GM12878 (cell line): Measurements from ENCODE around the gene MX1. TPM values are rescaled to one million over a fixed set of nuclear protein-coding genes. Genes with fewer than 3 reads are reported as not detected.

Source experiments
- BCL11A ChIP-seq: IDR thresholded peaks from 2 replicates; pipeline ENCODE4 v1.6.1; 2011; ENCODE audit warnings: low read depth, low read length
- CREM ChIP-seq: IDR thresholded peaks from 2 replicates; pipeline ENCODE4 v1.6.1; 2014; ENCODE audit warnings: antibody characterized with exemption, low read depth
- CUX1 ChIP-seq: IDR thresholded peaks from 2 replicates; pipeline ENCODE4 v1.6.1; 2012; ENCODE audit warnings: improper control_type of control experiment, low read depth, low read length; ENCODE audit not compliant: insufficient replicate concordance
- ESRRA ChIP-seq: IDR thresholded peaks from 2 replicates; pipeline ENCODE4 v1.6.1; 2012; ENCODE audit warnings: mild to moderate bottlenecking, low read length, improper control_type of control experiment
- HSF1 ChIP-seq: fragments of 150-350 bp; IDR thresholded peaks from 2 replicates; pipeline ENCODE4 v1.6.1; 2014; ENCODE audit warnings: mild to moderate bottlenecking, low read depth, low read length
- LARP7 ChIP-seq: fragments of 450-650 bp; IDR thresholded peaks from 2 replicates; pipeline ENCODE4 v1.6.1; 2017; ENCODE audit warnings: mild to moderate bottlenecking
- PML ChIP-seq: IDR thresholded peaks from 2 replicates; pipeline ENCODE4 v1.6.1; 2012; ENCODE audit warnings: low read length, inconsistent platforms
- SREBF2 ChIP-seq: IDR thresholded peaks from 2 replicates; pipeline ENCODE4 v1.6.1; 2012; ENCODE audit warnings: mild to moderate bottlenecking, low read length
- STAT1 ChIP-seq: fragments of 450-650 bp; conservative IDR thresholded peaks from 2 replicates; pipeline ENCODE4 v1.6.1; 2014; ENCODE audit warnings: antibody characterized with exemption, mild to moderate bottlenecking
- SUPT20H ChIP-seq: IDR thresholded peaks from 2 replicates; pipeline ENCODE4 v1.6.1; 2011; ENCODE audit warnings: low read depth, mild to moderate bottlenecking, low read length, moderate library complexity, borderline replicate concordance; ENCODE audit not compliant: control insufficient read depth
- TCF3 ChIP-seq: IDR thresholded peaks from 2 replicates; pipeline ENCODE4 v1.6.1; 2012; ENCODE audit warnings: low read depth, mild to moderate bottlenecking, low read length, borderline replicate concordance; ENCODE audit not compliant: insufficient read depth
- YBX1 ChIP-seq: fragments of 450-650 bp; IDR thresholded peaks from 2 replicates; pipeline ENCODE4 v1.6.1; 2016; ENCODE audit warnings: antibody characterized with exemption
- polyA plus RNA-seq, 11 experiments: library from polyadenylated mRNA; depleted of rRNA in 4 of 11; unstranded in 6 of 11; stranded (reverse) in 5 of 11; fragments of >200 nt; fragmentation: Nextera tagmentation in 4 of 11; fragmentation: Illumina TruSeq in 1 of 11; extraction: Ambion mirVana in 4 of 11; extraction: Trizol in 1 of 11; gene quantifications; 1 replicate in 1 of 11; 2 replicates in 10 of 11; pipeline versions ENCODE4 v1.2.1 to v1.2.3, GENCODE V29; 2011 to 2016; ENCODE audit warnings: inconsistent platforms in 2 of 11, missing spikeins in 2 of 11, low read depth in 1 of 11
- total RNA-seq, 4 experiments: library from RNA; depleted of rRNA in 3 of 4; stranded (reverse); fragments of >200 nt in 3 of 4; fragmentation: Illumina TruSeq in 1 of 4; extraction: Trizol in 1 of 4; gene quantifications; 2 replicates each; pipeline versions ENCODE4 v1.2.1 to v1.2.3, GENCODE V29; 2013 to 2021
- TF ChIP-seq, protein P1 (sequence below): IDR thresholded peaks from 2 replicates; pipeline ENCODE4 v1.6.1; 2012; ENCODE audit warnings: mild to moderate bottlenecking, low read depth, low read length
- TF ChIP-seq, protein P2 (sequence below): fragments of 450-650 bp; IDR thresholded peaks from 2 replicates; pipeline ENCODE4 v1.6.1; 2017; ENCODE audit warnings: mild to moderate bottlenecking
- TF ChIP-seq, protein P3 (sequence below), 3 experiments: IDR thresholded peaks in 2 of 3; conservative IDR thresholded peaks in 1 of 3; 2 replicates each; pipeline ENCODE4 v1.5.1; 2011; ENCODE audit warnings: low read depth in 3 of 3, low read length in 3 of 3, mild to moderate bottlenecking in 3 of 3, control low read depth in 2 of 3, moderate library complexity in 2 of 3, inconsistent platforms in 1 of 3, mixed read lengths in 1 of 3; ENCODE audit not compliant: control insufficient read depth in 2 of 3, insufficient read depth in 1 of 3; ENCODE audit errors: extremely low read depth in 1 of 3

The MX1 gene
- total and polyA plus RNA-seq, 10 of the 15 experiments (the other 5 are each of a cell fraction or from before 2014, with no cell fraction given) = 75.9 to 385 (median 302) TPM

DNA sequence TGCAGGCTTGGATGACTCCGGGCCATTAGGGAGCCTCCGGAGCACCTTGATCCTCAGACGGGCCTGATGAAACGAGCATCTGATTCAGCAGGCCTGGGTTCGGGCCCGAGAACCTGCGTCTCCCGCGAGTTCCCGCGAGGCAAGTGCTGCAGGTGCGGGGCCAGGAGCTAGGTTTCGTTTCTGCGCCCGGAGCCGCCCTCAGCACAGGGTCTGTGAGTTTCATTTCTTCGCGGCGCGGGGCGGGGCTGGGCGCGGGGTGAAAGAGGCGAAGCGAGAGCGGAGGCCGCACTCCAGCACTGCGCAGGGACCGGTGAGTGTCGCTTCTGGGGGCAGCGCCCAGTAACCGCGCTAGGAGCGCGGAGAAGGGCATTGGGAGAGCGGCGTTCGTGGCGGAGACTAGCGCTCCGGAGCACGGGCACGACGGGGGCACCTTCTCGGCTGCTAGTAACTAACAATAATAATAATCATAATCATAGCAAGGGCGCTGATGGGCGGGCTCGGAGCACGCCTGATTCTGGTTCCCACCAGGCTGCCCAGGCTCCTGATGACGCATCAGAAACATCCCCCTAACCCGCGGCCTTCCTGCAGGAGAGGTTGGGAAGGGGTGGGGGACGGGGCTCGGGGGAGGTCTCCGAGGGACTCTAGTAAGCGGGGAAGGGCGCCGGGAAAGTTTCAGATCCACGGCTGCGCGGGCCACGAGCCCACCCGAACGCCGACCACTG, at the start of gene MX1 (continued):
- TF ChIP-seq CUX1 (no peak), TCF3 (peak; percentile 90), SREBF2 (no peak), CREM (peak; percentile 38; the same call in 1 of the 2 replicates), YBX1 (no peak), STAT1 (peak; percentile 100), LARP7 (no peak), SUPT20H (no peak), ESRRA (no peak), PML (peak; percentile 94), HSF1 (no peak), BCL11A (no peak)
- TF ChIP-seq, protein P1, sequence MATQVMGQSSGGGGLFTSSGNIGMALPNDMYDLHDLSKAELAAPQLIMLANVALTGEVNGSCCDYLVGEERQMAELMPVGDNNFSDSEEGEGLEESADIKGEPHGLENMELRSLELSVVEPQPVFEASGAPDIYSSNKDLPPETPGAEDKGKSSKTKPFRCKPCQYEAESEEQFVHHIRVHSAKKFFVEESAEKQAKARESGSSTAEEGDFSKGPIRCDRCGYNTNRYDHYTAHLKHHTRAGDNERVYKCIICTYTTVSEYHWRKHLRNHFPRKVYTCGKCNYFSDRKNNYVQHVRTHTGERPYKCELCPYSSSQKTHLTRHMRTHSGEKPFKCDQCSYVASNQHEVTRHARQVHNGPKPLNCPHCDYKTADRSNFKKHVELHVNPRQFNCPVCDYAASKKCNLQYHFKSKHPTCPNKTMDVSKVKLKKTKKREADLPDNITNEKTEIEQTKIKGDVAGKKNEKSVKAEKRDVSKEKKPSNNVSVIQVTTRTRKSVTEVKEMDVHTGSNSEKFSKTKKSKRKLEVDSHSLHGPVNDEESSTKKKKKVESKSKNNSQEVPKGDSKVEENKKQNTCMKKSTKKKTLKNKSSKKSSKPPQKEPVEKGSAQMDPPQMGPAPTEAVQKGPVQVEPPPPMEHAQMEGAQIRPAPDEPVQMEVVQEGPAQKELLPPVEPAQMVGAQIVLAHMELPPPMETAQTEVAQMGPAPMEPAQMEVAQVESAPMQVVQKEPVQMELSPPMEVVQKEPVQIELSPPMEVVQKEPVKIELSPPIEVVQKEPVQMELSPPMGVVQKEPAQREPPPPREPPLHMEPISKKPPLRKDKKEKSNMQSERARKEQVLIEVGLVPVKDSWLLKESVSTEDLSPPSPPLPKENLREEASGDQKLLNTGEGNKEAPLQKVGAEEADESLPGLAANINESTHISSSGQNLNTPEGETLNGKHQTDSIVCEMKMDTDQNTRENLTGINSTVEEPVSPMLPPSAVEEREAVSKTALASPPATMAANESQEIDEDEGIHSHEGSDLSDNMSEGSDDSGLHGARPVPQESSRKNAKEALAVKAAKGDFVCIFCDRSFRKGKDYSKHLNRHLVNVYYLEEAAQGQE = 0 out of 2 replicates have a peak, but pooled peaks have one; percentile 47
- TF ChIP-seq, protein P2, sequence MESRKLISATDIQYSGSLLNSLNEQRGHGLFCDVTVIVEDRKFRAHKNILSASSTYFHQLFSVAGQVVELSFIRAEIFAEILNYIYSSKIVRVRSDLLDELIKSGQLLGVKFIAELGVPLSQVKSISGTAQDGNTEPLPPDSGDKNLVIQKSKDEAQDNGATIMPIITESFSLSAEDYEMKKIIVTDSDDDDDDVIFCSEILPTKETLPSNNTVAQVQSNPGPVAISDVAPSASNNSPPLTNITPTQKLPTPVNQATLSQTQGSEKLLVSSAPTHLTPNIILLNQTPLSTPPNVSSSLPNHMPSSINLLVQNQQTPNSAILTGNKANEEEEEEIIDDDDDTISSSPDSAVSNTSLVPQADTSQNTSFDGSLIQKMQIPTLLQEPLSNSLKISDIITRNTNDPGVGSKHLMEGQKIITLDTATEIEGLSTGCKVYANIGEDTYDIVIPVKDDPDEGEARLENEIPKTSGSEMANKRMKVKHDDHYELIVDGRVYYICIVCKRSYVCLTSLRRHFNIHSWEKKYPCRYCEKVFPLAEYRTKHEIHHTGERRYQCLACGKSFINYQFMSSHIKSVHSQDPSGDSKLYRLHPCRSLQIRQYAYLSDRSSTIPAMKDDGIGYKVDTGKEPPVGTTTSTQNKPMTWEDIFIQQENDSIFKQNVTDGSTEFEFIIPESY = no peak
- TF ChIP-seq, protein P3, sequence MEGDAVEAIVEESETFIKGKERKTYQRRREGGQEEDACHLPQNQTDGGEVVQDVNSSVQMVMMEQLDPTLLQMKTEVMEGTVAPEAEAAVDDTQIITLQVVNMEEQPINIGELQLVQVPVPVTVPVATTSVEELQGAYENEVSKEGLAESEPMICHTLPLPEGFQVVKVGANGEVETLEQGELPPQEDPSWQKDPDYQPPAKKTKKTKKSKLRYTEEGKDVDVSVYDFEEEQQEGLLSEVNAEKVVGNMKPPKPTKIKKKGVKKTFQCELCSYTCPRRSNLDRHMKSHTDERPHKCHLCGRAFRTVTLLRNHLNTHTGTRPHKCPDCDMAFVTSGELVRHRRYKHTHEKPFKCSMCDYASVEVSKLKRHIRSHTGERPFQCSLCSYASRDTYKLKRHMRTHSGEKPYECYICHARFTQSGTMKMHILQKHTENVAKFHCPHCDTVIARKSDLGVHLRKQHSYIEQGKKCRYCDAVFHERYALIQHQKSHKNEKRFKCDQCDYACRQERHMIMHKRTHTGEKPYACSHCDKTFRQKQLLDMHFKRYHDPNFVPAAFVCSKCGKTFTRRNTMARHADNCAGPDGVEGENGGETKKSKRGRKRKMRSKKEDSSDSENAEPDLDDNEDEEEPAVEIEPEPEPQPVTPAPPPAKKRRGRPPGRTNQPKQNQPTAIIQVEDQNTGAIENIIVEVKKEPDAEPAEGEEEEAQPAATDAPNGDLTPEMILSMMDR (IDR thresholded peaks at IDR 0.05 in 2 of 3, conservative IDR thresholded peaks at IDR 0.05 in 1 of 3; ENCODE audit: control insufficient read depth in 2 of 3, extremely low read depth in 1 of 3, insufficient read depth in 1 of 3, low read depth in 3 of 3, low read length in 3 of 3) = no peak
